Gastrocnemius medialis (tissue), 4 donors: ENCODE measurements around the gene ILDR1.

Experiments
- POLR2A ChIP-seq, 2 donors: fragments of 450-650 bp; IDR thresholded peaks; one replicate each; pipeline ENCODE4 v1.6.1; 2017; ENCODE audit warnings: antibody characterized with exemption in 2 of 2, mild to moderate bottlenecking in 2 of 2, moderate library complexity in 2 of 2
- TF ChIP-seq, protein P1 (sequence below), 5 experiments: fragments of 450-650 bp in 3 of 5; fragments of 200-600 bp in 2 of 5; sonication (generic) in 2 of 5; IDR thresholded peaks in 4 of 5; conservative IDR thresholded peaks in 1 of 5; 1 replicate in 4 of 5; 2 replicates in 1 of 5; pipeline ENCODE4 v1.5.1; 2016 to 2019; ENCODE audit warnings: antibody characterized with exemption in 5 of 5, mild to moderate bottlenecking in 3 of 5, moderate library complexity in 3 of 5

DNA sequence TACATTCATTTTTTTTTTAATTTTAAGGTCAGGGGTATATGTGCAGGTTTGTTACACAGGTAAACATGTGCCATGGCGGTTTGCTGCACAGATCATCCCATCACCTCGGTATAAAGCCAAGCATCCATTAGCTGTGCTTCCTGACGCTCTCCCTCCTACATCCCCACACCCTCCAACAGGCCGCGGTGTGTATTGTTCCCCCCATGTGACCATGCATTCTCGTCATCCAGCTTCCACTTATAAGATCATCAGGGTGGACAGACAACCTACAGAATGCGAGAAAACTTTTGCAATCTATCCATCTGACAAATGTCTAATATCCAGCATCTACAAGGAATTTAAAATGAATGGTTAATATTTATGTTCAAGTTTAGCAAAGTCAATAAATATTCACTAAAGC lies 19.4 kb downstream of the ILDR1 start:
- TF ChIP-seq, protein P1, sequence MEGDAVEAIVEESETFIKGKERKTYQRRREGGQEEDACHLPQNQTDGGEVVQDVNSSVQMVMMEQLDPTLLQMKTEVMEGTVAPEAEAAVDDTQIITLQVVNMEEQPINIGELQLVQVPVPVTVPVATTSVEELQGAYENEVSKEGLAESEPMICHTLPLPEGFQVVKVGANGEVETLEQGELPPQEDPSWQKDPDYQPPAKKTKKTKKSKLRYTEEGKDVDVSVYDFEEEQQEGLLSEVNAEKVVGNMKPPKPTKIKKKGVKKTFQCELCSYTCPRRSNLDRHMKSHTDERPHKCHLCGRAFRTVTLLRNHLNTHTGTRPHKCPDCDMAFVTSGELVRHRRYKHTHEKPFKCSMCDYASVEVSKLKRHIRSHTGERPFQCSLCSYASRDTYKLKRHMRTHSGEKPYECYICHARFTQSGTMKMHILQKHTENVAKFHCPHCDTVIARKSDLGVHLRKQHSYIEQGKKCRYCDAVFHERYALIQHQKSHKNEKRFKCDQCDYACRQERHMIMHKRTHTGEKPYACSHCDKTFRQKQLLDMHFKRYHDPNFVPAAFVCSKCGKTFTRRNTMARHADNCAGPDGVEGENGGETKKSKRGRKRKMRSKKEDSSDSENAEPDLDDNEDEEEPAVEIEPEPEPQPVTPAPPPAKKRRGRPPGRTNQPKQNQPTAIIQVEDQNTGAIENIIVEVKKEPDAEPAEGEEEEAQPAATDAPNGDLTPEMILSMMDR (IDR thresholded peaks at IDR 0.05 in 4 of 5, conservative IDR thresholded peaks at IDR 0.05 in 1 of 5), result no peak
- no peak for TF ChIP-seq POLR2A (IDR thresholded peaks at IDR 0.05)
